BE2C (cell line): Measurements from ENCODE around the gene REPIN1.

ENCODE experiments used
- DNase-seq: peaks from one replicate; pipeline ENCODE4 v3.0.0-alpha.2; 2020
- H3K27me3 ChIP-seq: fragments of 250-450 bp; sonication (Bioruptor Pico); 2 replicates; pipeline ENCODE4 v1.5.1; 2020; ENCODE audit warnings: mild to moderate bottlenecking
- H3K36me3 ChIP-seq: fragments of 250-450 bp; sonication (Bioruptor Pico); 2 replicates; pipeline ENCODE4 v1.5.1; 2020; ENCODE audit warnings: mild to moderate bottlenecking
- H3K4me1 ChIP-seq: fragments of 250-450 bp; sonication (Bioruptor Pico); 2 replicates; pipeline ENCODE4 v1.5.1; 2020
- H3K4me3 ChIP-seq: 2 replicates; pipeline ENCODE4 v1.5.1; 2011; ENCODE audit warnings: low read depth, low read length
- H3K9me3 ChIP-seq: fragments of 250-450 bp; sonication (Bioruptor Pico); 2 replicates; pipeline ENCODE4 v1.5.1; 2020
- CTCF ChIP-seq: IDR thresholded peaks from 2 replicates; pipeline ENCODE4 v1.5.1; 2012; ENCODE audit warnings: mild to moderate bottlenecking, low read depth, low read length

Gene REPIN1

GRCh38 chr7:150360363-150361058 lies 8.1 kb upstream of the REPIN1 start:
- no peaks in the 10 kb centered on the region for H3K27me3 ChIP-seq
- H3K4me3 ChIP-seq, result no peak overlapping the region
- DNase-seq, result no peak
- no peaks in the 10 kb centered on the region for H3K36me3 ChIP-seq
- H3K4me1 ChIP-seq, result peaks cover 10% of the 10 kb centered on the region
- no peaks in the 10 kb centered on the region for H3K9me3 ChIP-seq
- TF ChIP-seq CTCF, result no peak

GRCh38 chr7:150361402-150361801 lies 7.2 kb upstream of the REPIN1 start:
- Histone ChIP-seq H3K9me3 (no peaks in the 10 kb centered on the region), H3K36me3 (no peaks in the 10 kb centered on the region), H3K4me1 (peaks cover 10% of the 10 kb centered on the region), H3K27me3 (no peaks in the 10 kb centered on the region), H3K4me3 (no peak overlapping the region)
- no peak for TF ChIP-seq CTCF
- DNase-seq, result no peak

GRCh38 chr7:150361807-150362621 lies 6.6 kb upstream of the REPIN1 start:
- H3K27me3 ChIP-seq, result no peaks in the 10 kb centered on the region

GRCh38 chr7:150363370-150363769 lies 5.3 kb upstream of the REPIN1 start:
- H3K4me3 ChIP-seq, result no peak overlapping the region
- H3K36me3 ChIP-seq, result no peaks in the 10 kb centered on the region
- DNase-seq, result no peak
- H3K9me3 ChIP-seq, result no peaks in the 10 kb centered on the region
- no peak for TF ChIP-seq CTCF
- no peaks in the 10 kb centered on the region for H3K27me3 ChIP-seq
- peaks cover 6% of the 10 kb centered on the region for H3K4me1 ChIP-seq

More at GRCh38 chr7:150361807-150362621, 6.6 kb upstream of the REPIN1 start:
- Histone ChIP-seq H3K36me3 (no peaks in the 10 kb centered on the region), H3K4me3 (no peak overlapping the region), H3K9me3 (no peaks in the 10 kb centered on the region), H3K4me1 (peaks cover 6% of the 10 kb centered on the region)
- DNase-seq, result no peak
- TF ChIP-seq CTCF, result no peak

GRCh38 chr7:150363872-150364271 lies 4.8 kb upstream of the REPIN1 start:
- H3K4me3 ChIP-seq, result no peak overlapping the region
- H3K27me3 ChIP-seq, result no peaks in the 10 kb centered on the region
- DNase-seq, result no peak
- no peaks in the 10 kb centered on the region for H3K9me3 ChIP-seq
- H3K36me3 ChIP-seq, result no peaks in the 10 kb centered on the region
- no peak for TF ChIP-seq CTCF
- H3K4me1 ChIP-seq, result peaks cover 6% of the 10 kb centered on the region

GRCh38 chr7:150365194-150365593 lies 3.4 kb upstream of the REPIN1 start:
- TF ChIP-seq CTCF, result no peak
- peaks cover 6% of the 10 kb centered on the region for H3K4me1 ChIP-seq
- no peak for DNase-seq

More at GRCh38 chr7:150365194-150365593, 3.4 kb upstream of the REPIN1 start:
- no peaks in the 10 kb centered on the region for H3K27me3 ChIP-seq
- peaks cover 6% of the 10 kb centered on the region; the same call in 1 of the 2 replicates for H3K36me3 ChIP-seq
- H3K9me3 ChIP-seq, result no peaks in the 10 kb centered on the region
- H3K4me3 ChIP-seq, result no peak overlapping the region
